Measurements from ENCODE around the gene CAMK2B.

DNA sequence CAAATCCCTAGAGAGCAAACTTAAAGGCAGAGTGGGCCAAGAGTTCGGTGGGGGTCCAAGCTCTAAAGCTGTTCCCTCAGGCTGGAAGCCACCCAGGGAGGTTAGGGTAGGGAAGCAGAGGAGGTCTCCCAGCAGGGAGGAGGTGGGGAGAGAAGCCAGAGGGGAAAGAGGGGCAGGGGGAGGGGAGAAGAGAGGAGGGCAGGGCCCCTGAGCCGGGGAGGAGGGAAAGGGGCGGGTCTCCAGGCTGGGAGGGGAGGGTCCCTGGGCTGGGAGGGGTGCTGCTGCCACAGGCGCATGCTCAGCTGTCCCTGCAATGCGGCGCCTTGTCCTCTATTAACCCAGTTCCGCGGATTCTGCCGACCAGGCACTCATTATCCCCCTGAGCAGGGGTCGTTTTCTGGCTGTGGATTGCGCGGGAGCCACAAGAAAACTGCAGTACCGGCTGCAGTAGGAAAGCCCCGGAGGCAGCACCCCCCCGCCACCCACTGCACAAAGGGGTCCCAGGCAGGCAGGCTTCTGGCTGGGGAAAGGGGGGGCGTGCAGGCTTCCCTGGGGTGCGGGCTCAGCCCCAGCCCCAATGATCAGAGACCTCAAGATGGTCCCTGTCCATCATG lies 49.3 kb downstream of the CAMK2B start:
- TF ChIP-seq, protein P1, sequence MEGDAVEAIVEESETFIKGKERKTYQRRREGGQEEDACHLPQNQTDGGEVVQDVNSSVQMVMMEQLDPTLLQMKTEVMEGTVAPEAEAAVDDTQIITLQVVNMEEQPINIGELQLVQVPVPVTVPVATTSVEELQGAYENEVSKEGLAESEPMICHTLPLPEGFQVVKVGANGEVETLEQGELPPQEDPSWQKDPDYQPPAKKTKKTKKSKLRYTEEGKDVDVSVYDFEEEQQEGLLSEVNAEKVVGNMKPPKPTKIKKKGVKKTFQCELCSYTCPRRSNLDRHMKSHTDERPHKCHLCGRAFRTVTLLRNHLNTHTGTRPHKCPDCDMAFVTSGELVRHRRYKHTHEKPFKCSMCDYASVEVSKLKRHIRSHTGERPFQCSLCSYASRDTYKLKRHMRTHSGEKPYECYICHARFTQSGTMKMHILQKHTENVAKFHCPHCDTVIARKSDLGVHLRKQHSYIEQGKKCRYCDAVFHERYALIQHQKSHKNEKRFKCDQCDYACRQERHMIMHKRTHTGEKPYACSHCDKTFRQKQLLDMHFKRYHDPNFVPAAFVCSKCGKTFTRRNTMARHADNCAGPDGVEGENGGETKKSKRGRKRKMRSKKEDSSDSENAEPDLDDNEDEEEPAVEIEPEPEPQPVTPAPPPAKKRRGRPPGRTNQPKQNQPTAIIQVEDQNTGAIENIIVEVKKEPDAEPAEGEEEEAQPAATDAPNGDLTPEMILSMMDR (IDR thresholded peaks at IDR 0.05; ENCODE audit: low read length), result no peak
- no peak for TF ChIP-seq EZH2 (IDR thresholded peaks at IDR 0.05; ENCODE audit: borderline replicate concordance, low read length)
